Hepatocyte (in vitro differentiated cells): ENCODE measurements around the gene KCNB1. TPM values are rescaled to one million over a fixed set of nuclear protein-coding genes. Genes with fewer than 3 reads are reported as not detected.

Experiments used
- DNase-seq: peaks from one replicate; pipeline ENCODE4 v3.0.0-alpha.2; 2016; ENCODE audit warnings: low spot score
- H2AFZ ChIP-seq: fragments of 200-600 bp; sonication (generic); 2 replicates; pipeline ENCODE4 v1.6.0; 2016; ENCODE audit warnings: antibody characterized with exemption, mild to moderate bottlenecking
- H3K27ac ChIP-seq: fragments of 200-600 bp; sonication (generic); 2 replicates; pipeline ENCODE4 v1.5.1; 2016; ENCODE audit warnings: mild to moderate bottlenecking
- H3K27me3 ChIP-seq: fragments of 200-600 bp; sonication (generic); 2 replicates; pipeline ENCODE4 v1.6.1; 2016
- H3K36me3 ChIP-seq: fragments of 200-600 bp; sonication (generic); replicated peaks from 2 replicates; pipeline ENCODE4 v1.5.1; 2016; ENCODE audit warnings: low read depth; ENCODE audit not compliant: insufficient read depth
- H3K4me1 ChIP-seq: fragments of 200-600 bp; sonication (generic); 2 replicates; pipeline ENCODE4 v1.5.1; 2016; ENCODE audit warnings: mild to moderate bottlenecking, moderate library complexity; ENCODE audit not compliant: insufficient read depth
- H3K4me2 ChIP-seq: fragments of 200-600 bp; sonication (generic); 2 replicates; pipeline ENCODE4 v1.6.0; 2016
- H3K4me3 ChIP-seq: fragments of 200-600 bp; sonication (generic); 2 replicates; pipeline ENCODE4 v1.5.1; 2016; ENCODE audit warnings: mild to moderate bottlenecking
- H3K79me2 ChIP-seq: fragments of 200-600 bp; sonication (generic); 2 replicates; pipeline ENCODE4 v1.6.0; 2017; ENCODE audit warnings: mild to moderate bottlenecking
- H3K9me2 ChIP-seq: fragments of 200-600 bp; sonication (generic); replicated peaks from 2 replicates; pipeline ENCODE4 v1.6.0; 2017; ENCODE audit warnings: mild to moderate bottlenecking; ENCODE audit not compliant: insufficient read depth
- H3K9me3 ChIP-seq: fragments of 200-600 bp; sonication (generic); 2 replicates; pipeline ENCODE4 v1.5.1; 2016; ENCODE audit warnings: low read depth, mild to moderate bottlenecking
- H4K20me1 ChIP-seq: fragments of 200-600 bp; sonication (generic); 2 replicates; pipeline ENCODE4 v1.6.0; 2016; ENCODE audit warnings: mild to moderate bottlenecking; ENCODE audit not compliant: insufficient read depth, poor library complexity, severe bottlenecking
- CTCF ChIP-seq: fragments of 200-600 bp; sonication (generic); IDR thresholded peaks from 2 replicates; pipeline ENCODE4 v1.5.1; 2016; ENCODE audit warnings: antibody characterized with exemption, mild to moderate bottlenecking; ENCODE audit not compliant: poor library complexity
- EZH2 ChIP-seq: fragments of 200-600 bp; sonication (generic); IDR thresholded peaks from 2 replicates; pipeline ENCODE4 v1.6.1; 2016; ENCODE audit warnings: antibody characterized with exemption, mild to moderate bottlenecking, borderline replicate concordance
- EZH2phosphoT487 ChIP-seq: fragments of 200-600 bp; sonication (generic); IDR thresholded peaks from one replicate; pipeline ENCODE4 v1.6.1; 2018; ENCODE audit warnings: antibody characterized with exemption, mild to moderate bottlenecking, low read depth, moderate library complexity; ENCODE audit not compliant: unreplicated experiment, severe bottlenecking
- WGBS: methylation state at CpG from one replicate; pipeline ENCODE4 v1.1.6; 2016; ENCODE audit warnings: low lambda C conversion rate; ENCODE audit errors: missing lambda C conversion rate; 5-methylcytosine and 5-hydroxymethylcytosine counted together
- polyA plus RNA-seq: library from polyadenylated mRNA; unstranded; fragments of >200 nt; fragmentation: Nextera tagmentation; extraction: Ambion mirVana; gene quantifications from 2 replicates; pipeline ENCODE4 v1.2.1, GENCODE V29; 2016
- total RNA-seq: library from RNA; depleted of rRNA; stranded (reverse); fragments of >200 nt; gene quantifications from 2 replicates; pipeline ENCODE4 v1.2.3, GENCODE V29; 2014

Gene KCNB1
- total and polyA plus RNA-seq, 2 experiments from 2014 or later = 0.37 to 1.5 TPM

- Histone ChIP-seq H4K20me1 (no peaks in the 10 kb centered on the region), H3K4me1 (no peaks in the 10 kb centered on the region), H3K27me3 (no peaks in the 10 kb centered on the region), H3K27ac (no peak overlapping the region), H3K4me3 (no peak overlapping the region), H3K9me3 (no peaks in the 10 kb centered on the region), H2AFZ (no peak overlapping the region), H3K79me2 (no peaks in the 10 kb centered on the region), H3K9me2 (no peaks in the 10 kb centered on the region), H3K36me3 (no peaks in the 10 kb centered on the region), H3K4me2 (no peak overlapping the region)
- WGBS = 91% methylated on average over 4 of the region's 4 CpGs
- DNase-seq = no peak
- TF ChIP-seq EZH2 (no peak), EZH2phosphoT487 (no peak), CTCF (no peak)
These were observed 89.7 kb downstream of the KCNB1 start for GRCh38 chr20:49392745-49393144.

GRCh38 chr20:49391404-49392245 is 90.8 kb downstream of the KCNB1 start:
- H3K36me3 ChIP-seq = no peaks in the 10 kb centered on the region
- no peak overlapping the region for H2AFZ ChIP-seq
- H3K4me1 ChIP-seq = no peaks in the 10 kb centered on the region
- TF ChIP-seq CTCF = no peak
- TF ChIP-seq EZH2 = no peak
- TF ChIP-seq EZH2phosphoT487 = no peak
- WGBS = 86% methylated on average over 7 of the region's 7 CpGs
- no peaks in the 10 kb centered on the region for H3K9me2 ChIP-seq
- H3K27ac ChIP-seq = no peak overlapping the region
- H3K79me2 ChIP-seq = no peaks in the 10 kb centered on the region
- DNase-seq = no peak
- no peaks in the 10 kb centered on the region for H3K27me3 ChIP-seq
- no peak overlapping the region for H3K4me3 ChIP-seq
- H3K9me3 ChIP-seq = no peaks in the 10 kb centered on the region
- H3K4me2 ChIP-seq = no peak overlapping the region
- H4K20me1 ChIP-seq = no peaks in the 10 kb centered on the region

DNA sequence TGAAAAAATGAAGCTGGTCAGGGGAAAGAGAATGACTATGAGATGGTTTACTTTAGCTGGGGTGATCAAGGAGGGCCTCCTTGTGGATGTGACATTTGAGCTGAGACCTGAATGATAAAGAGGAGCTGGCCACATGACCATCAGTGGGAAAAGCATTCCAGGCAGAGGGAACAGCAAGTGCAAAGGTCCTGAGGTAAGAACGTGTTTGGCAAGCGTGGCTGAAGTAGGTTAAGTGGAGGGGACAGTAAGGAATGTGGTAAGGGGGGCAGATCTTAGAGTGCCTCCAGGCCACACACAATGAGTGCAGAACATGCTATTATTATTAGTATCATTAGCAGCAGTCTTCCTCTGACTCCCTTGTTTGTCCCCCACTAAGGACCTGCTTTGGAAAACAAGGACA is 92.6 kb downstream of the KCNB1 start:
- WGBS = 81% methylated on average over 2 of the region's 2 CpGs
- H3K27ac ChIP-seq = no peak overlapping the region

More for the DNA sequence above, 92.6 kb downstream of the KCNB1 start:
- Histone ChIP-seq H3K4me2 (no peak overlapping the region), H3K4me1 (no peaks in the 10 kb centered on the region), H3K27me3 (no peaks in the 10 kb centered on the region), H3K4me3 (no peak overlapping the region), H3K79me2 (no peaks in the 10 kb centered on the region), H4K20me1 (no peaks in the 10 kb centered on the region), H2AFZ (no peak overlapping the region), H3K9me2 (no peaks in the 10 kb centered on the region), H3K36me3 (no peaks in the 10 kb centered on the region), H3K9me3 (no peaks in the 10 kb centered on the region)
- DNase-seq = no peak
- TF ChIP-seq EZH2 (no peak), CTCF (no peak), EZH2phosphoT487 (no peak)
